HG02852 (cell line): ENCODE results near the gene EMC1.
A peak's percentile ranks its signal among the peaks of the same experiment; 100 is the strongest.
"Not testable (repeated sequence)": the region's sequence is repeated elsewhere in the genome, so short reads cannot be mapped to it uniquely, and the experiment has no call there.

Experiments used
- ATAC-seq: cut with Tn5 transposase; IDR thresholded peaks from one replicate; pipeline ENCODE4 v1.9.1; 2021; ENCODE audit warnings: mild to moderate bottlenecking, moderate library complexity; ENCODE audit not compliant: unreplicated experiment

EMC1 gene

DNA sequence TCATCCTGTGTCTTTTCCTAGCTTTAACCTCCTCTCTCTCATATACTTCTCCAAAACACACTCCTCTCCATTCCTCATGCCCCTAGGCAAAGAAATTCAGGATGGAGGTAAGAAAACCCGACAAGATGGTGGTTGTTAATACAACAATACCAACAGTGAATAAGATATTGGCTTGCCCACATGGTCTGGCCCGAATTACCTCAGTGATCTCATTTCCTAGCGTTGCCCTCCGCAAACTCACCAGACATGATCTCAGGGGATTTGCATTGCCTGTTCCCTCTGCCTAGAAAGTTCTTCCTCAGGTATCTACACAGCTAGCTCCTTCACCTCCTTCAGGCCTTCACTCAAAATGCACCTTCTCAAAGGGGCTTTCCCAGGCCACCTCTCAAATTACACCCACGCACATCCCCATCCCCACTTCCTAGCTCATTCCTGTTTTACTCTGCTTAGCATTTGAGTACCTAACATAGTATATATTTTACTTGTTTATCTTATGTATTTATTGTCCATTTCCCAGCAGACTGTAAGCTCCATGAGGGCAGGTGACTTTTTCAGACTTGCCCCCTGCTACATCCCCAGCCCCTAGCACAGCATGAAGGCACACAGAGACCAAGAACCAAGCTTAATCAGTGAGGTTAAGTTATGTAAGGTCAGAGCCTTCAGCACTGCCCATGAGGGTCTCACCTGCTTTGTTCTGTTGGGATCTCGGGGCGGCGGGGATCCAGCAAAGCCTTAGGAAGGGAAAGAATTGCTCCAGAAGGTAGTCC, 31.1 kb downstream of the EMC1 start:
- ATAC-seq, result no peak

DNA sequence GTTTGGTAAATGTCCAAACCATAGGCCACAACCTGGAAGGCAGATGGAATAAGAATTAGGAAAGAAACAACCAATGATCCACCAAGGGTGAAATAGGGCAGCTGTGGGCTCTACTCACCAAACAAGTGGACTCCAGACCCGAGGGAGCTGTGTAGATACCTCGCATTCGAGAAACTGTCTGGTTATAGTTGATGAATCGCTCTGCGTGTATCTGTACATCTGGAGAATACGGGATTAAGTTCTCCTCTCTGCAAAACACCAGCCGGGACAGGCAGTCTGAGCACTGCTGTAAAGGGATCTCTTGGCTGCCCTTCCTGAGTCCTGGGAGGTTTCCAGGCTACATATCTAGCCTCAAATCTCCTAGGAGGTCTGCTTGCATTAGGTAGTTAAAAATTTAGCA, 31.9 kb downstream of the EMC1 start:
- ATAC-seq, result no peak

DNA sequence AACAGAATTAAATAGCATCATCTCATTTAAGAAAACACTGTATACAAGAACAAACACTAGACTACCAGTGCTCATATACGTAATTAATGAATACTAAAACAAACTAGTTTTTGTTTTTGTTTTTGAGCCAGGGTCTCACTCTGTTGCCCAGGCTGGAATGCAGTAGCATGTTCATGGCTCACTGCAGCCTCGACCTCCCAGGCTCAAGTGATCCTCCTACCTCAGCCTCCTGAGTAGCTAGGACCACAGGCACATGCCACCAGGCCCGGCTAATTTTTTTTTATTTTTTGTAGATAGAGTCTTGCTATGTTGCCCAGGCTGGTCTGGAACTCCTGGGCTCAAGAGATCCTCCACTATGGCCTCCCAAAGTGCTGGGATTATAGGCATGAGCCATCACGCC, 34.7 kb downstream of the EMC1 start:
- ATAC-seq, result not testable (repeated sequence)

DNA sequence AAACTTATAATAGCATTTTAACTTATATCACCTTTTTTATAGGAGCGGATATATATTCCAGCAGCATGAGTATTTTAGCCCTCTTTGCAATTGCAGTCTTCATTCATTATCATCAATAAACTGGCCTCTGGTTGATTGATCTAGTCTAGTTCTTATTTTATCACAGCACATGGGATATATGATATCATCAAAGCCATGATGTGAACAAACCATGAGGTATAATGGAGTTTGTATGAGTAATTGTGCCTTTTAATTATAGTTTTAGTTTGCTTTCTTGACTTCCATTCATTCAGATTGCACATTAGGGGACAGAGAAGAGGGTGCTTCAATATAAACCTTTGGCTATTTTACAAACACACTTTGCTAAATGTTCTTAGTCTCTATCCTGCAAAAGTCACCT, 37.7 kb downstream of the EMC1 start:
- no peak for ATAC-seq

DNA sequence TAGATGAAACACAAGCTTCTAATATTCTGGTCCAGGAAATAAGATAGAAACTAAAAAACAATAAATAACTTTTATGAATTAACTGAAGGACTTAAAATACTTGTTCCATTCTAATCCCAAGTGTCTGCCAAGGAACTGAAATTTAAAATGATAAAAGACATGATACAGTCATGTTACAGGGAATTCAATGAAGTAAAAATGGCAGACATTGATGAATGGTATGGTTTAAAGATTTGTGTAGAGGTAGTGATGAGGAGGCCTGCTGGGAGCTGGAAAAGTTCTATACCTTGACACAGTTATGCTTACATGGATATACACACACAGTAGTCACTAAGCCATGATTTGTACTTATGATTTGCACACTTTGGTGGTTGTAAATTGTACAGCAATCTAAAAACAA, 39.2 kb downstream of the EMC1 start:
- no peak for ATAC-seq

DNA sequence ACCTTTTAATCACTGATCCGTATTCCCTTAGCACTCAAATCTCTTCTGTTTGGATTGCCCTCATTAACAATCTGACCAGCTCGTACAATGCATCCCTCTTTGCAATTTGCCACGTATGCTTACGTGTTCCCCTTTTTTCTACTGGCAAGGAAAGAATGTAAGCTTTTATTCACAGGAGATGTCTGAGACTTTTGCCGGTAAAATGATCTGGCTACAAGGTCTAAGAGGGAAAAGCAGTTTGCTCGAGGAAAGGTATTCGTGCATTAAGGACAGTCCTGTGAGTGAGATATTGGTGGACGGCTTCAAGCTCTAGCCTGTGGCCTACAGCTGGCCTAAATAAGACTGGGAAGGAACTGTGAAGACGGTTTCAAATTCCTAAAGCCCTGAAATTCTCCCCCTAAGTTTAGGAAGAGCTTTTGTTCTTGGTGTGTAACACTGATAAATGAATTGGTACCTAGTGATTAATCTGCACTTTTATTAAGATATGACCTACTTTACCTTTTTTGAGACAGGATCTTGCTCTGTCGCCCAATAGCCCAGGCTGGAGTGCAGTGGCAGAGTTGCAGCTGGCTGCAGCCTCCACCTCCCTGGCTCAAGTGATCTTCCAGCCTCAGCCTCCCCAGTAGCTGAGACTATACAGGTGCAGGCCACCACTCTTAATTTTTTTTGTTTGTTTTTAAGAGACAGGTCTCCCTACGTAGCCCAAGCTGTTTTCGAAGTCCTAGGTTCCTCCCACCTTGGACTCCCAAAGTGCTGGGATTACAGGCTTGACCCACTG, 40.4 kb downstream of the EMC1 start:
- no peak for ATAC-seq

DNA sequence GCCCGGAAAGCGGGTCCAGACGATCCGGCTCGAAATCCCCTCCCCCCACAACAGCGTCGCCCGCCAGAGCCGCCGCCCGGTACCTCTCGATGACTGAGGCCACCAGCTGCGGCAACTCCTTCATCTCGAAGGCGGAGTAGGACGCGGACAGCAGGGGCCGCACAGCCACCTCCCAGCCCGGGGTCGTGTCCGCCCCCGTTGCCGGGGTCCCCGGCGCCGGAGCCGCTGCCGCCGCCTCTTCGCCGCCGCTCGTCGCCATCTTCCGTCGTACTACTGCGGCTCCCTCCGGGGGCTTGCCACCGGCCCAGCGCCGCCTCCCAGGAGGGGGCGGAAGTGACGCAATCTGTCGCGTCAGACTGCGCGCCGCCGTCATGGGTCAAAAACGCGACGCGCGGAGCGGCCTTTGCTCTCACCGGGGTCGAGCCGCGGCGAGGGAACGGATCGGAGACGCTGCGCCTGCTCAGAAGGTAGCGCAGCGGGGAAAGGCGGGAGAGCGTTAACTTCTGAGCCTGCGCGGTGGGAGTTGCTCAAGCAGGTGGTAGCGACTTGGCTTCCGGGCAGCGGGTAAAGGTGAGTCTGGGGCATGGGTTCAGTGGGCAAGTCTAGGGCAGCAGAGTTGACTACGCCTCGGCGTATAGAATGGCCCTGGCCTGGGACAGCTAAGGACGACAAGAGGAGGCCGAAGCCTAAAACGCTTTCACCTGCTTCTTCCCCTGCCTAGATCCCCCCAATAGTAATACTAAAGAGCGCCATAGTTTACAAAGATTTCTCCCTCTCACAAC, 41.1 kb downstream of the EMC1 start, which contains the start of gene UBR4:
Gene UBR4 (minus strand): TSS at position 277 of the 782 bp plus-strand sequence. CDS start 18 bp downstream, at position 259.
- ATAC-seq, result peak; percentile 84

DNA sequence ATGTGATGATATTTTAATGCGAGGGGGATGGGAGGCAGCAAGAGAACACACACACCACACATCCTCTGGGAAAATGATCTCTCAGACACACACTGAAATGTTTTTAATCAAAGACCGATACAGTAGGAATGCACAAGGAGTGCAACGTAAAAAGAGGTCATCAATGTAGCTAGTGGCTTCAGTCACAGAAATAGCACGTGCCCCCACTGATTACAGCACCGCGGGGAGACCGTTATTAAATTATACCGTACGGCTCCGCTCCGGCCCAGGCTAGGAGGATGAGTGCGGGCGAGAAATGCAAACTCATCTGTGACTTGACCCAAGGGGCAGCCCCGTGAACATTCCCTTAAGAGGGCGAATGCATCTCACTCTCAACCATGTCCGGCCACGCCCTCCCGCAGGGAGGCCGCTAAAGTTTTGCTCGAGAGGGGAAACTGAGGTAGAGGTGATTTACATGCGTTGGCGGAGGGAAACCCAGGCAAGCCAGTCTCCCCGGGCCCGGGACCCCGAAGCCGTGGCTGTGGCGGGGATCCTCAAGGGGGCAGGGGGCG, 41.8 kb downstream of the EMC1 start:
- peak; percentile 58 for ATAC-seq

DNA sequence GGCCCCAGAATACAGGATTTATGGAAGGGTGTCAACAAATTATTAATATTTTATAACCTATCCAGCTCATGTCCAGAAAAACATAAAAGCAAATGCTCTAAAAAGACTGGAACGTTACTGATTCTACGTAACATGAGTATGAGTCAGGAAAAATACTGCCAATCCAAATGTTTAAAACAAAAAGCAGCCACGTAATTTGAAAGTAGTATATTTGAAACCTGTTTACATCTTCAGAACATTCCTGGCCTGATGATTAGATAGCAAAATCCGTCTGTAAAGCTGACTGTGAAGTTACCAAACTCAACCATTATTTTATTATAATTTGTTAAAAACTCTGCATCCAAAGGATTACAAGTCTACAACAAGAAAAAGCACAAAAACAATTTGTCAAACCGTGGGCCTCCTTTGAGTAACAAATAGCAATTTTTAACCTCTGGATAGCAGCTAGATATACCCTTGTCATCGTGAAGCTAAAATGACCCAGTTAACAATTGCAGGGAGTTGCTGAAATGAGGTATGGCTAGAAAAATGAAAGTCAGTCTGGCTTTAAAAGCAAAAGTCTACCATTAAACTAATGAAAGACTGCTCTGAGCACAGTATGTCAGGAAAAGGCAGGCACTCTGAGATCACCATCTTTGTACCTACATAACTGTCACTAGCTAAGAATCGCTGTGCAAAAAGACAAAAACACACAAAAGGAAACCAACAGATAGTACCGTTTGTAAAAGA, 42.5 kb downstream of the EMC1 start:
- ATAC-seq, result no peak

DNA sequence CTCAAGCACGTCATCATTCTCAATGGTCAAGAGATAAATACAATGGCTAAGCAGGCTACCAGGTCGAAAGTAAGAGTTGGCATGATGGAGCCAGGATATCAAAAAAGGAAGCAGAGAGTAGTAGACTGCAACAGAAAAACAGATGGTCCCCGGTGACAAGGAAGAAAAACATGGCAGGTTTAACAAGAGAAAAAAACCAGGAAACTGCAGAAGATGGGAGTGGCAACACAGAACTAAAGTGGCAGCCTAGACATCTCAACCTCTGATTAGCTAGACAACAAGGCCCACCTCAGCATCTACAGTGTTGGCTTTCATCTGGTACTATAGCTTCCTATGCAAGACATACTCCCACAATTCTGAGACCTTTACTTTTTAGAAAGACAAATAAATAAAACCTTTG, 44.4 kb downstream of the EMC1 start:
- no peak for ATAC-seq

DNA sequence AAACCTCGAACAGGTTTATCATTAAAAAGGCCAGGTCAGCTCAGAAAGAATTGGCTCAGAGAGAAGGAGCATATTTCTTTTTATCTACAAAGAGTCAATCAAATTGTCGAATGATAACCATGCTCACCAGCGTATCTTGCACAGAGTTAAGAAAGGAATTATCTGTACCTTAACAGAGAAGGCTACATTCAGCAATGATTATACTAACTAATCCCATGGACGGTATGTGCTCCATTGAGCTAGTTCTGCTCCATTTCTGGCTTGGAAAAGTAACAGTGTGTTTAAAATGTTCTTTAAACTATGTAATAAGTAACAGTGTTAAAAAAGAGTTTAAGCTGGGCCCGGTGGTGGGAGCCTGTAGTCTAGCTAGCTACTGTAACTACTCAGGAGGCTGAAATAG, 45.5 kb downstream of the EMC1 start:
- no peak for ATAC-seq

DNA sequence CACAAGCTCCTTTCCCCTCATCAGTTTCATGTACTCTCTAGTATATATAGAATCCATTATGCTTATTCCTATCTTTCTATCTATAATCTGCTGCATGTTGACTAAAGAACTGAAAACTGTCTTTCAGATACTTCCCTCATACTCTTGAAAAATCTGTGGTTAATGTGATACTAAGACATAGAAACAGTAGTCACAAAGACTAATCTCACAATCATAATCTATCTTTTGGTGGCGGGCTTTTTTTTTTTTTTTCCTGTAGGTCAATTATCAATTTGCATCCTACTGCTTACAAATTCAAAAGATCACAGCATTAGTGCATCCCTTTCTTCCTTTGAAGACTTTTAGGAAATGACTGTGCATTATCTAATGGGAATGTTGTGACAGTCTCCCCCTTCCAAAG, 45.9 kb downstream of the EMC1 start:
- no peak for ATAC-seq

DNA sequence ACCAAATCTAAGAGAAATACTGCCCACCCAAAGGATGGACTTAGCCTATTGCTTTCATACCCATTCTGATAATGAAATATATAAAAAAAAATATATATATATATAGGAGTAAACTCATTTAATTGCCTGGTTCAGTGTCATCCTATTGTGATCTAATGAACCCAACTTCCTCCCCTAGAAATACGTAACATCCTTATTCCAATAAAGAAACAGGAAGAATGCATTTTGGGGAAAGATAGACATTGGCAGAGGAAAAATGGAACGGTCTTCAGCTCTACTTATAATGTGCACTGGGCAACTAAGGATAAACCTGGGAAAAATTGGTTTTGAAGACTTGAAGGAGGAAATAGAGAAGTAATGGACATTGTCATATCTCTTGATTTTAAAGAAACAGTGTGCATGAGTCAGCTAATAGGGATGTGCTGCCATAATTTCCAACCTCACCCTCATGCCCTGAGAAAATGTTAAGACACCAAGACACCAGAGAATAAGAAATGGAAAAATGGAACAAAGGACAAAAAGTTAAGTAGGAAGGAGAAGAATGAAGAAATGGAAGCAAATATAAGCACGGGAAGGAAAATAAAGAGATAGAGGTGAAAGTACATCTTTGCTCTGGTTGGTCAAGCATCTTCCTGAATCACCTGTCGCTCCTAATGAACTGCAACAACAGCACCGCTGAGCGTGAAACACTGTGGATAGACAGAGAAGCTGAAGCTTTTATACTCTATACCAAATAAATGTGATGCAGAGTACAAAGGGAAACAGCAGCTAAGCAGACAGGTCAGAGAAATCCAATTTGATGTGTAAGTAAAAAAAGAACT, 46.7 kb downstream of the EMC1 start:
- no peak for ATAC-seq

DNA sequence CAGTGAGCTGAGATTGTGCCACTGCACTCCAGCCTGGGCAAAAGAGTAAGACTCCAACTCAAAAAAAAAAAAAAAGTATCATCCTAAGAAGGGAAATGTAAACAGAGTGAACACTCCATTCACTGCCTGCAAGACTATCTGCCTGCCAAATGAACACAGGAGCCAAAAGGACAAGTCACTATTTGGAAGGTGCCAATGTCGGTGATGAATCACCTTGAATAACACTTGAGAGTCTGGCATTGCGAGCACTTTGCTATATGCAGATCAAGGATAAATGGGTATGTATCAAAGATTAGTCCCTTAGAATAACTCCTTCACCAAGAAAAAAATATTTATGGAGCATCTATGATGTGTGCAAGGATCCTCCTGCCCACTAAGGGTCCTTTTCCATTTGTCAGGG, 47.9 kb downstream of the EMC1 start:
- ATAC-seq, result no peak

DNA sequence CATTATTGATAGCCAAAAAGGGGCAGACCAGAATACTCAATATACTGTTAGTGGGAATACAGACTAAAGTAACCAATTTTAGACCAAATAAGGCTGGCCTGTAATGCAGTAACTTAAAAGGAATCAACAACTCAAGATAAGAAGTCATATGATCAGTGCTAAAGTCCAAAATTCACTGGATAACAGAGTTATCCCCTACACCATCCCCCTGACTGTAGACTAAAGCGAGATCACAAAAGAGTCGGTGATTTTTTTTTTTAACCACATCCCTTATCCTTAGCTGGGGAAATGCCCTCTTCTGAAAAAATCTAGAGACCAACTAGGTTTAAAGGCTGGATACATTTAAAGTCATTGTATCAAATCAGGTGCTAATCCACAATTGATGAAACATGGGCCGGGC, 48.9 kb downstream of the EMC1 start:
- ATAC-seq, result no peak

DNA sequence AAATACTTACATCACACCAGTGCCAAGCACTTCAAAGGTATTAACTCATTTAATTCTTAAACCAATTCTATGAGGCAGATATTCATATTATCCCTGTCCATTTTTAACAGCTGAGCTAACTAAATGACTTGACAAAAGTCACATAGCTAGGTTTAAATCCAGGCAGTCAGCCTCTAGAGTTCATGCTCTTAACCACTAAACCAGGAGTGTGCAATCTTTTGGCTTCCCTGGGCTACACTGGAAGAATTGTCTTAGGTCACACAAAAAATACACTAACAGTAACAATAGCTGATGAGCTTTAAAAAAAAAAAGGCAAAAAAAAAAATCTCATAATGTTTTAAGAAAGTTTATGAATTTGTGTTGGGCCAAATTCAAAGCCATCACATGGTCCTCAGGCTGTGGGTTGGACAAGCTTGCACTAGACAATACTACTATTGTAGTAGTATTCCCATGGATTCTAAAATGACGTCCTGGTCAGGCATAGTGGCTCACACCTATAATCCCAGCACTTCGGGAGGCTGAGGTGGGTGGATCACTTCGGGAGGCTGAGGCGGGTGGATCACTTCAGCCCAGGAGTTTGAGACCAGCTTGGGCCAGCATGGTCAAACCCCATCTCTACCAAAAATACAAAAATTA, 51.2 kb downstream of the EMC1 start:
- no peak for ATAC-seq

DNA sequence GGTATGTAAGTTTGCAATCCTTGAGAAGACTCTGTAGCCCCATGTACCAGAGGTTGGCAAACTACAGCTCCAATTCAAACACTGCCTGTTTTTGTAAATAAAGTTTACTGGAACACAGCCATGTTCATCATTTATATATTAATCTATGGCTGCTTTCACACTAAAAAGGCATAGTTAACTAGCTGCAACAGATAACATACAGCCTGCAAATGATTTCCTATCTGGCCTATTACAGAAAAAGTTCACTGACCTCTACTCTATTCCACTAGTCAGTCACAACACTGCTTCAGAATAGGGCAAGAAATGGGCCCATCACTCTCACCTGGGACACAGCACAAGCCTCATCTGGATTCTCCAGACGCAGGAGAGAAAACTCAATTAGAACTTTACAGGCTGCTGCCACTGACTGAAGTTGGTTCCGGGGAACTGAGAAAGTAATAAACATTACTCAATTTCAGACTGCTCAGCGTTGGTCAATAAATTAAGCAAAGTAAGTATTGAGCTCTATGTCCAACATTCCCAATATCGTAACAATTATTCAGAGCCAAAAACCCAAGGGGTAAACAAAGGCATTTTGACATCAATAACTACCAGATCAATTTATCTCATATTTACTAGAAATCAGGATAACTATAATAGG, 51.9 kb downstream of the EMC1 start:
- ATAC-seq, result no peak

DNA sequence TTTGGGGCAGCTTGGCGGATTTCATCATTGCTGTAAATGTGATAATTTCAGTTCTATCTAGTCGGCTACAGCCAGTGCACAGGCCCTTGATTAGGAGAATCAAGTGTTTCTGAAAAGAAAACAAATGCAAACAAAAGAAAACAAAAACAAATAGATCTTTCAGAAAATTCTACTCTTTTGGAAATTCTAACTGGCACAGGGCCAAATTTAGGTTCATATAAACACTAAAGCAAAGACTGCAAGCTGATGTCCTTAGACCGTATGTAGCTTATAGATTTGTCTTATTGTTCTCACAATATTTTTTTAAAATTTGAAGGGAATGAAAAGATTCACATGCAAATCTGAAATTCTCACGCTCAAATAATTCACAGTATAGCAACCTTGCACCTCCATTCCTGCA, 52.5 kb downstream of the EMC1 start:
- ATAC-seq, result no peak

DNA sequence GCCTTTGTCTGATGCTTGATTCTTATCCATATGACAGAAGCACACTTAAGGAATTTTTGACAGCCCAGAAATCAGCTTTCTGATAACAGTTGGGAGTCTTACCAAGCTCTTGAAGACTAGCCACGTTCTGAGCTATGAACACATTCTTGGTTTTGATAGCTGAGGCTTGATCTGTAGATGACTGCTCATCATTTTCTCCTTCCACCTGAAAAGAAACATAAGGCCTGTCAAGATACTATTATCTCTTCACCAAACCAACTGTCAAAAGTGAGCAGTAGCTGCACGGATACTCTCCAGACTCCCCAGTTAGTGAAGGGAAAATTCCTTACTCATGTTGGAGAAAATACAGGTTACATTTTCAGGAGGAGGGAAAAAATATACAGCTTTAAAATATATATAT, 53.5 kb downstream of the EMC1 start:
- no peak for ATAC-seq
